IMR-90 (cell line): ENCODE measurements around the gene PARP2. TPM values are rescaled to one million over a fixed set of nuclear protein-coding genes. Genes with fewer than 3 reads are reported as not detected.

Experiments
- ATAC-seq: fragments of 200-7000 bp; cut with Tn5 transposase; 2 replicates; pipeline ENCODE4 v1.9.1; 2020; ENCODE audit warnings: low read depth, mild to moderate bottlenecking, moderate library complexity
- BruUV-seq: library from RNA; stranded (reverse); fragments of 400-500 nt; replicated peaks from 2 replicates; lab custom pipeline; 2021; lab: Mats Ljungman, UMichigan
- CTCF ChIA-PET: fragments of 300-600 bp; formaldehyde crosslinking; extraction: SDS; loops from one replicate; lab custom pipeline; 2021; ENCODE audit warnings: antibody characterized with exemption; lab: Yijun Ruan, JAX
- POLR2A ChIA-PET: fragments of 300-600 bp; sonication (Branson Sonifier 250); formaldehyde crosslinking; loops from one replicate; lab custom pipeline; 2022; ENCODE audit warnings: antibody characterized with exemption; ENCODE audit not compliant: unreplicated experiment; lab: Charles Lee
- DNase-seq: peaks from one replicate; pipeline ENCODE4 v3.0.0; 2013
- H2AFZ ChIP-seq: replicated peaks from 2 replicates; pipeline ENCODE3; 2013; ENCODE audit warnings: low read length, mild to moderate bottlenecking; ENCODE audit not compliant: poor library complexity
- H2AK5ac ChIP-seq: 2 replicates; pipeline ENCODE4 v1.6.1; 2013; ENCODE audit warnings: low read depth, low read length, inconsistent platforms
- H2AK9ac ChIP-seq: replicated peaks from 2 replicates; pipeline ENCODE3; 2013; ENCODE audit warnings: mild to moderate bottlenecking, low read depth, low read length, moderate library complexity; ENCODE audit not compliant: poor library complexity
- H2BK120ac ChIP-seq: 2 replicates; pipeline ENCODE4 v1.6.1; 2013; ENCODE audit warnings: low read depth, low read length, inconsistent platforms
- H2BK15ac ChIP-seq: 3 replicates; pipeline ENCODE4 v1.6.1; 2013; ENCODE audit warnings: low read depth, low read length, inconsistent platforms
- H2BK20ac ChIP-seq: 2 replicates; pipeline ENCODE4 v1.6.1; 2013; ENCODE audit warnings: low read depth, mild to moderate bottlenecking, inconsistent platforms, low read length, moderate library complexity
- H2BK5ac ChIP-seq: 2 replicates; pipeline ENCODE4 v1.6.1; 2013; ENCODE audit warnings: mild to moderate bottlenecking, low read depth, low read length, inconsistent platforms; ENCODE audit not compliant: poor library complexity, severe bottlenecking
- H3K14ac ChIP-seq: replicated peaks from 2 replicates; pipeline ENCODE4 v1.6.1; 2013; ENCODE audit warnings: low read depth, low read length, inconsistent platforms
- H3K18ac ChIP-seq: 2 replicates; pipeline ENCODE4 v1.6.1; 2013; ENCODE audit warnings: low read depth, low read length, control low read depth
- H3K23ac ChIP-seq: 2 replicates; pipeline ENCODE4 v1.6.1; 2013; ENCODE audit warnings: low read depth, low read length, inconsistent platforms
- H3K27ac ChIP-seq: 2 replicates; pipeline ENCODE4 v1.5.1; 2013; ENCODE audit warnings: mild to moderate bottlenecking, control low read depth, low read length; ENCODE audit not compliant: insufficient read depth
- H3K27me3 ChIP-seq: 2 replicates; pipeline ENCODE4 v1.6.1; 2013; ENCODE audit warnings: low read length; ENCODE audit not compliant: control insufficient read depth, insufficient read depth
- H3K36me3 ChIP-seq: 2 replicates; pipeline ENCODE4 v1.6.1; 2013; ENCODE audit warnings: low read length, mixed read lengths; ENCODE audit not compliant: control insufficient read depth, insufficient read depth
- H3K4ac ChIP-seq: 2 replicates; pipeline ENCODE4 v1.6.1; 2013; ENCODE audit warnings: low read depth, low read length, inconsistent platforms
- H3K4me1 ChIP-seq: 2 replicates; pipeline ENCODE4 v1.6.1; 2013; ENCODE audit warnings: low read length, mixed read lengths; ENCODE audit not compliant: control insufficient read depth, insufficient read depth
- H3K4me2 ChIP-seq: 2 replicates; pipeline ENCODE4 v1.6.1; 2013; ENCODE audit warnings: low read depth, mild to moderate bottlenecking, control low read depth, low read length, moderate library complexity
- H3K4me3 ChIP-seq: 2 replicates; pipeline ENCODE4 v1.5.1; 2013; ENCODE audit warnings: low read depth, mild to moderate bottlenecking, control low read depth, low read length, moderate library complexity; ENCODE audit not compliant: insufficient read depth
- H3K56ac ChIP-seq: 2 replicates; pipeline ENCODE4 v1.6.1; 2013; ENCODE audit warnings: low read length, inconsistent platforms; ENCODE audit not compliant: insufficient read depth; ENCODE audit errors: extremely low read depth
- H3K79me1 ChIP-seq, 2 experiments: 2 replicates each; pipeline ENCODE4 v1.6.1; 2013; ENCODE audit warnings: low read length in 2 of 2, inconsistent platforms in 1 of 2, low read depth in 1 of 2
- H3K9ac ChIP-seq: 2 replicates; pipeline ENCODE4 v1.6.1; 2013; ENCODE audit warnings: low read depth, low read length, control low read depth
- H3K9me1 ChIP-seq: 2 replicates; pipeline ENCODE4 v1.6.1; 2013; ENCODE audit warnings: low read length, inconsistent platforms; ENCODE audit not compliant: insufficient read depth
- H3K9me3 ChIP-seq: 2 replicates; pipeline ENCODE4 v1.6.1; 2013; ENCODE audit warnings: low read length; ENCODE audit not compliant: control insufficient read depth, insufficient read depth
- H4K20me1 ChIP-seq: 2 replicates; pipeline ENCODE4 v1.6.1; 2013; ENCODE audit warnings: low read length, inconsistent platforms; ENCODE audit not compliant: insufficient read depth
- H4K5ac ChIP-seq: 2 replicates; pipeline ENCODE4 v1.6.1; 2013; ENCODE audit warnings: mild to moderate bottlenecking, low read depth, low read length, control low read depth
- H4K8ac ChIP-seq, 2 experiments: 2 replicates each; pipeline ENCODE4 v1.6.1; 2013; ENCODE audit warnings: low read depth in 2 of 2, low read length in 2 of 2, control low read depth in 1 of 2, inconsistent platforms in 1 of 2
- H4K91ac ChIP-seq: 2 replicates; pipeline ENCODE4 v1.6.1; 2013; ENCODE audit warnings: low read depth, low read length, inconsistent platforms; ENCODE audit not compliant: insufficient read depth
- NFE2L2 ChIP-seq: fragments of 150-350 bp; IDR thresholded peaks from 2 replicates; pipeline ENCODE4 v1.6.1; 2016; ENCODE audit warnings: low read depth, mild to moderate bottlenecking, low read length
- WGBS, 2 experiments: methylation state at CpG; one replicate each; pipeline versions ENCODE4 v1.1.5 to v1.1.7; 2013; ENCODE audit warnings: missing lambda C conversion rate in 2 of 2; ENCODE audit not compliant: insufficient read length in 1 of 2; ENCODE audit errors: extremely low coverage in 2 of 2; 5-methylcytosine and 5-hydroxymethylcytosine counted together
- dilution Hi-C: fragments of 300-500 bp; cut with HindIII; formaldehyde crosslinking; loops from one replicate; pipeline ENCODE4 v1.14.3; 2018; ENCODE audit warnings: low sequenced_read_pairs; ENCODE audit not compliant: unreplicated experiment
- in situ Hi-C: fragments of 300-500 bp; cut with MboI; formaldehyde crosslinking; loops from 3 replicates; pipeline ENCODE4 v1.14.3; 2019; ENCODE audit warnings: low sequenced_read_pairs, inconsistent platforms, mixed read lengths
- intact Hi-C: fragments of 100-400 bp; cut with micrococcal nuclease; formaldehyde crosslinking; loops from 2 replicates; pipeline ENCODE4 v1.10.0; 2022
- polyA plus RNA-seq, 3 experiments: library from polyadenylated mRNA; depleted of rRNA; stranded (reverse); fragments of >200 nt; gene quantifications; 2 replicates each; pipeline ENCODE4 v1.2.3, GENCODE V29; 2012; ENCODE audit warnings: low replicate concordance in 1 of 3
- total RNA-seq: library from RNA; depleted of rRNA; stranded (reverse); fragments of >200 nt; gene quantifications from 2 replicates; pipeline ENCODE4 v1.2.3, GENCODE V29; 2012

Gene PARP2
- total and polyA plus RNA-seq, 2 of the 4 experiments (the other 2 are of a cell fraction), result 11.7 to 19.1 TPM

DNA sequence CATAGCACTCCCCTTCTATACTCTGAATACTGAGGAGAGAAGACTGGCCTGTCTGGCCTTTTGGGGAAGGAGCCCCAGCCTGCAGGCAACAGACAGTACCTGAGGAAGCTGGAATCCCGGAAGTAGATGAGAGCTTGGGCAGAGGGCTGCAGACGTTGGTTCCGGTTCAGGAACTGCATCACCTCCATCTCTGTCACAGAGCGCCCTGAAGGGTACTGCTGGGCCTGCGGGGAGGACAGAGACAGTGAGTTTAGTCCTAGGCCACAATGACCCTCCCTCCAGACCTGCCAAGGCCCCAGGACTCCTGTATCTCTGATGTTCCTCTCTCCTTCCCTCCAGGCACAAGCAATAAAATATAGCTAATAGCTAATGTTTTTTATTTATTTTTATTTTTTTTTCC lies 41.5 kb downstream of the PARP2 start:
- peaks cover 73% of the 10 kb centered on the region for H3K36me3 ChIP-seq

More for the DNA sequence above, 41.5 kb downstream of the PARP2 start:
- Histone ChIP-seq H3K9ac (no peak overlapping the region), H4K91ac (no peak overlapping the region), H3K18ac (no peak overlapping the region), H3K4ac (no peak overlapping the region), H3K23ac (no peak overlapping the region), H3K4me1 (no peaks in the 10 kb centered on the region), H3K9me3 (no peaks in the 10 kb centered on the region), H2AK5ac (no peak overlapping the region), H3K14ac (no peak overlapping the region), H2BK120ac (no peak overlapping the region), H3K56ac (no peak overlapping the region), H2AK9ac (peak overlapping the region; percentile 57), H3K4me3 (no peak overlapping the region), H2AFZ (no peak overlapping the region), H2BK15ac (no peak overlapping the region), H4K5ac (no peak overlapping the region), H3K27ac (no peak overlapping the region), H4K8ac (no peak overlapping the region), H3K79me1 (no peaks in the 10 kb centered on the region), H2BK5ac (no peak overlapping the region), H3K27me3 (no peaks in the 10 kb centered on the region), H4K20me1 (no peaks in the 10 kb centered on the region), H2BK20ac (no peak overlapping the region), H3K4me2 (no peak overlapping the region), H3K9me1 (no peaks in the 10 kb centered on the region)
- intact Hi-C loops, result no loop called here
- dilution Hi-C loops, result no loop called here
- no TSS peak for BruUV-seq
- ChIA-PET POLR2A (no interaction called here), CTCF (no interaction called here)
- 95% methylated on average over 4 of the region's 5 CpGs; no CpG with 5 or more reads in 1 of the 2 experiments for WGBS, 2 experiments
- no peak for TF ChIP-seq NFE2L2
- ATAC-seq (no peak), DNase-seq (no peak)
- in situ Hi-C loops, result no loop called here
